Effector memory CD4-positive, alpha-beta T cell (primary cell): ENCODE results near the gene ZNF22.

ENCODE experiments used
- DNase-seq, 3 donors: peaks; one replicate each; pipeline ENCODE4 v3.0.0-alpha.2; 2020
- H3K27ac ChIP-seq: 2 replicates; pipeline ENCODE4 v1.7.0; 2013; ENCODE audit warnings: mild to moderate bottlenecking, low read length, moderate library complexity; ENCODE audit not compliant: insufficient read depth, poor library complexity, severe bottlenecking
- H3K27me3 ChIP-seq: replicated peaks from 2 replicates; pipeline ENCODE4 v1.7.0; 2013; ENCODE audit warnings: mild to moderate bottlenecking, low read length; ENCODE audit not compliant: insufficient read depth, control insufficient read depth, poor library complexity, severe bottlenecking
- H3K36me3 ChIP-seq: 2 replicates; pipeline ENCODE4 v1.7.0; 2013; ENCODE audit warnings: mild to moderate bottlenecking, low read length, moderate library complexity; ENCODE audit not compliant: control insufficient read depth, insufficient read depth
- H3K4me1 ChIP-seq: 2 replicates; pipeline ENCODE4 v1.7.0; 2013; ENCODE audit warnings: low read length, mild to moderate bottlenecking; ENCODE audit not compliant: control insufficient read depth, insufficient read depth, poor library complexity, severe bottlenecking
- H3K4me3 ChIP-seq: 2 replicates; pipeline ENCODE4 v1.7.0; 2013; ENCODE audit warnings: low read length, low read depth, mild to moderate bottlenecking; ENCODE audit not compliant: insufficient read depth, poor library complexity, severe bottlenecking
- H3K9me3 ChIP-seq: 2 replicates; pipeline ENCODE4 v1.7.0; 2013; ENCODE audit warnings: mild to moderate bottlenecking, low read length, moderate library complexity; ENCODE audit not compliant: control insufficient read depth

Gene ZNF22

DNA sequence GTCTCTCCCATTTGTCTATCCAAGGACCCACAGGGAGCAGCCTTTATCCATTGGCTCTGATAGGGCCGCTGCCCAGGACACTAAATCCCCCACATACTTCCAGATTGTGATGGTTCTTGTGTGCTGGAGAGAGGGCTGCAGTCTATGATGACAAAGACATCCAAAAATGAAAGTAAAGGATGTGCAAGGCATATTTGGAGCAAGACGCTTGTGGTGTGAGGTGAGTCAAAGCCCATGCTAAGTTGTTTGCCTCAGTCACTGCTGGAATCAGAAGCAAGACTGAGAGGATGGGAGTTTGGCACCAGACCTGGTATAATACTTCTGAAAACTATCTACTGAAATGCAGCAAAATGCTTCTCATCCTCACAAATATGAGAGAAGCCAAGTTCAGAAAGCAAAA is 22.7 kb downstream of the ZNF22 start:
- no peak overlapping the region for H3K27ac ChIP-seq
- H3K36me3 ChIP-seq = no peaks in the 10 kb centered on the region
- no peak overlapping the region for H3K4me3 ChIP-seq
- H3K9me3 ChIP-seq = no peaks in the 10 kb centered on the region
- no peak for DNase-seq
- H3K4me1 ChIP-seq = no peaks in the 10 kb centered on the region
- H3K27me3 ChIP-seq = no peaks in the 10 kb centered on the region

DNA sequence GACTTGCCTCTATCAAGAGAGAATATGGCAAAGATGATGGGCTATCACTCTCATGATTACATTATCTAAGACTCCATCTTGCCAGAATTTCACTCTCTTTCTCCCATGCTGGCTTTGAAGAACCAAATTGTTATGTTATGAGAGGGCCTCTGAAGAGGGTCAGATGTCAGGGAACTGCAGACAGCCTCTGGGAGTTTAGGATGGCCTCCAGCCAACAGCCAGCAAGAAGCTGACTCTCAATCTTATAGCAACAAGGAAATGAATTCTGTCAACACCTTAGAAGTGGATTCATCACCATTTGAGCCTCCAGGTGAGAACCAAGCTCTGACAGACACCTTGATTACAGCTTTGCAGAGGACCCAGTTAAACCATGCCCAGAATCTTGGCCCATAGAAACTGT is 33.6 kb downstream of the ZNF22 start:
- no peak for DNase-seq
- Histone ChIP-seq H3K27me3 (peaks cover 3% of the 10 kb centered on the region), H3K27ac (no peak overlapping the region), H3K4me3 (no peak overlapping the region), H3K36me3 (no peaks in the 10 kb centered on the region), H3K4me1 (no peaks in the 10 kb centered on the region), H3K9me3 (no peaks in the 10 kb centered on the region)

DNA sequence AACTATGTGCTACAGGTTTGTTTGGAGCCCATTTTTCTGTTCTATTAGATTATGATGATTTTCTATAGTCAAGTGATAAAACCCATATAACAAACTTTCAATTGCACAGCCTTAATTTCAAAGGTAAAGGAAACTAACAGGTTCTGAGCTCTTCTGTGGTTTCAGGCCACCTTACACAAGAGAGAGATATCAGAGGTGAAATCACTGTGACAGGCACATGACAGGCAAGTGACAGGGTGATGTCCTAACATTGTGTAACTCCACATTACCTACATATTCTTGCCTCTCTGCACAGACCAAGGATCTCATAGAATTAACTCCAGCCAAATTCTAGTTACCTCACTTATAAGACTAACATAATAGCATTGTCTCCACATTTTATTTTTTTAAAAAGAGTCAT is 35.0 kb downstream of the ZNF22 start:
- H3K36me3 ChIP-seq = no peaks in the 10 kb centered on the region
- H3K27me3 ChIP-seq = peaks cover 3% of the 10 kb centered on the region
- DNase-seq = no peak
- H3K9me3 ChIP-seq = no peaks in the 10 kb centered on the region
- H3K4me1 ChIP-seq = no peaks in the 10 kb centered on the region
- H3K4me3 ChIP-seq = no peak overlapping the region
- no peak overlapping the region for H3K27ac ChIP-seq

DNA sequence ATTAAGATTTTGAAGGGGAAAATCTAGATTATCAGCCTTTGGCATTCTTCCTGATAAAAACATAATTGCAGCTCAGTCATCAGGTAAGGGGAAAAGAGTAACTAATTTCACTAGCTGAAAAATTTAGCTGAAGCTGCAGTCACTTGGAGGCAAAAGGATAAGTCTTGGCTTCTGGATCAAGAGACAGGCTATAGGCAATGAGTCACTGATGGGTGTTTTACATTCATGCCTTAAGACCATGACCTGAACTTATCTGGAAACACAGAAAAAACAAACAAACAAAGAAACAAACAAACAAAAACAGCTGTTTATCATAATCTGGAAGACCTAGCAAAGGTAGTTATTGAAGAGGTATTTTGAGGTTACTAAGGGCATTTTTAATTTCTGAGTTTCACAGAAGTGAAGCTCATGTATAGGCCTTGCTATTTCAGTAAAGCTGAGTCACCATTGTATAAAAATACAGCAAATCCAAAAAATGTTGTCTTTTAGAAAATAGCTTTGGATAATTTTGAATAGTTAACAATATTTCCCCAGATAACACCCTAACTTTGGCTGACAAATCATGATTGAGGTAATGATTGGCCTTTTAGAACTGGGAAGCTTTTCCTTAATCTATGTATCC is 40.3 kb downstream of the ZNF22 start:
- no peak for DNase-seq

DNA sequence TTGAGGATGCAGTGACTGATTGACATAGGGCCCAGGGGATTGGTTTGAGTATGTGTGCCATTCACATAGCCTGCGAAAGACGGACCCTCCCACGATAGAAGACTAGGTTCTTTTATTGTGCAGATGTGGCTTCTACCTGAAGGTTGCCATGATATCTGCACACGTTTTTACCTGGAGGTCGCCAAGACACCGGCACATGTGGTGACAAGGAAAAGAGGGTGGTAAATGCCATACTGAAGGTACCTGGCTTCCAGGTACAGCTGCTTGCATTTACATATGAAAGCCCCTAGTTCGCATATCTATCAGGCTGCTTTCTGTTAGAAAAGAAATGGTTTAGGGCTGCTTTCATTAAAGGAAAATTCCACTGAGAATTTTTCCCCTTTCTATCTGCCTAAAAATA is 43.6 kb downstream of the ZNF22 start:
- no peaks in the 10 kb centered on the region for H3K9me3 ChIP-seq
- no peak overlapping the region for H3K4me3 ChIP-seq
- no peaks in the 10 kb centered on the region for H3K27me3 ChIP-seq
- no peak for DNase-seq
- H3K36me3 ChIP-seq = no peaks in the 10 kb centered on the region
- no peaks in the 10 kb centered on the region for H3K4me1 ChIP-seq
- no peak overlapping the region for H3K27ac ChIP-seq

More for the DNA sequence above, 40.3 kb downstream of the ZNF22 start:
- H3K27me3 ChIP-seq = no peaks in the 10 kb centered on the region
- no peak overlapping the region for H3K27ac ChIP-seq
- no peaks in the 10 kb centered on the region for H3K36me3 ChIP-seq
- no peaks in the 10 kb centered on the region for H3K9me3 ChIP-seq
- no peak overlapping the region for H3K4me3 ChIP-seq
- H3K4me1 ChIP-seq = no peaks in the 10 kb centered on the region

DNA sequence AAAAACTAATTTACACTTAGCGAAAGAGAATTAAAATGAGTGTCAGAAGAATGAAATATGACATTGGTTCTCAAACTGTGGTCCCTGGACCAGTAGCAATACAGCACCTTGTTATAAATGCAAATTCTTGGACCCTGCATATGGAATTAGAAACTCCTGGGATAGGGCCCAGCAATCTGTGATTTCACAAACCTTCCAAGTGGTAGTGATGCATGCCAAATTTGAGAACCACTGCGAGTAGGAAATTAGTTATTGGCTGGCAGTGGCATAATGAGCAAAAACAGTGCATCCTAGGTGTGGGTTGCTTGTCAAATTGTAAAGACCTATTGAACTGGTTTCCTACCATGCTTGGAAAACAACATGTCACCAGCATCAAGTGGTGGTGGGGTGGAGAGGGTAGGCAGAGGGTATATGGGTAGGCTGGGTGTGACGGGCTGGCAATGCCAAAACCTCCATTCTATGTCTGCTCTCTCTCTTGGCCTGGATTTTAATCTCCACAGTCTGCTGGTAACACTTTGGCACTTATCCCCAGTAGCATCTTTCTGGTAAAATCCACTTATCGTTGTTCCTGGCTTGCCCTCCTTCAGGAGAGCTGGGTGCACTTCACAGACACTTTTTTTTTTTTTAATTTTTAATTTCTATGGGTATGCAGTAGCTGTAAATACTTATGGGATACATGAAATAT is 50.0 kb downstream of the ZNF22 start:
- Histone ChIP-seq H3K27ac (no peak overlapping the region), H3K4me1 (no peaks in the 10 kb centered on the region), H3K9me3 (no peaks in the 10 kb centered on the region), H3K27me3 (no peaks in the 10 kb centered on the region), H3K36me3 (no peaks in the 10 kb centered on the region), H3K4me3 (no peak overlapping the region)
- DNase-seq = no peak

DNA sequence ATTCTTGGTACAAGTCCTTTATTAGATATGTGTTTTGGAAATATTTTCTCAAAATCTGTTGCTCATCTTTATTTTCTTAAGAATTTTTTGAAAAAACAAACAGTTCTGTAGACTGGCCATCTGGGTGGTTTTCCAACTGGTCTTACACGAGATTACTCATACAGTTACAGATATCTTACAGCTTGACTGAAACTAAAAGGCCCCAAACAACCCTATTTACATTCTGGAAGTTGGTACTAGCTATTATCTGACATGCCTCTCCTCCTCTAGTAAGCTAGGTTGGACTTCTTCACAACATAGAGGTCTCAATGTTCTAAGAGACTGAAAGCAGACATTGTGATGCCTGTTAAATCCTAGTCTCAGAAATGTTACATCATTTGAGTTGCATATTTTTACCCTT is 52.0 kb downstream of the ZNF22 start:
- Histone ChIP-seq H3K27me3 (no peaks in the 10 kb centered on the region), H3K9me3 (no peaks in the 10 kb centered on the region)
- no peak for DNase-seq

DNA sequence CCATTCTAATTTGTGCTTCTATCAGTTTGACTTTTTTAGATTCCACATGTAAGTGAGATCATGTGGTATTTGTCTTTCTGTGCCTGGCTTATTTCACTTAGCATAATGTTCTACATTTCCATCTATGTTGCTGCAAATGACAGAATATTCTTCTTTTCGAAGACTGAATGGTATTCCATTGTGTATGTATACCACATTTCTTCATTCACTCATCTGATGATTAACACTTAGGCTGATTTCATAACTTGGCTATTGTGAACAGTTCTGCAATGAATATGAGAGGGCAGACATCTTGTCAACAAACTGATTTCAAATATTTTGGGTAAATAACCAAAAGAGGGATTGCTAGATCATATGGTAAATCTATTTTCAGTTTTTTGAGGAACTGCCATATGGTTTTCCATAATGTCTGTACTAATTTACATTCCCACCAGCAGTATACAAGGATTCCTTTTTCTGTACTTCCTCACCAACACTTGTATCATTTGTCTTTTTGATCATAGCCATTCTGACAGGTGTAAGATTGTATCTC is 52.9 kb downstream of the ZNF22 start:
- DNase-seq = no peak
- H3K9me3 ChIP-seq = no peaks in the 10 kb centered on the region
- no peaks in the 10 kb centered on the region for H3K4me1 ChIP-seq
- no peaks in the 10 kb centered on the region for H3K36me3 ChIP-seq
- no peak overlapping the region for H3K27ac ChIP-seq
- H3K4me3 ChIP-seq = no peak overlapping the region
- H3K27me3 ChIP-seq = no peaks in the 10 kb centered on the region

More for the DNA sequence above, 52.0 kb downstream of the ZNF22 start:
- Histone ChIP-seq H3K36me3 (no peaks in the 10 kb centered on the region), H3K27ac (no peak overlapping the region), H3K4me1 (no peaks in the 10 kb centered on the region), H3K4me3 (no peak overlapping the region)
